Vagina (tissue), 2 donors: ENCODE measurements around the gene UTY. TPM values are rescaled to one million over a fixed set of nuclear protein-coding genes. Genes with fewer than 3 reads are reported as not detected.

Experiments used
- DNase-seq, 2 donors: peaks; one replicate each; pipeline ENCODE4 v3.0.0-alpha.2; 2017; ENCODE audit errors: extremely low spot score in 2 of 2
- H3K27ac ChIP-seq: fragments of 200-600 bp; sonication (generic); one replicate; pipeline ENCODE4 v1.5.1; 2019
- H3K27me3 ChIP-seq: fragments of 200-600 bp; sonication (generic); one replicate; pipeline ENCODE4 v1.5.1; 2019
- H3K36me3 ChIP-seq, 2 donors: fragments of 200-600 bp; sonication (generic); one replicate each; pipeline ENCODE4 v1.5.1; 2017 to 2019
- H3K4me1 ChIP-seq: fragments of 200-600 bp; sonication (generic); one replicate; pipeline ENCODE4 v1.5.1; 2019
- H3K4me3 ChIP-seq, 2 donors: fragments of 200-600 bp; sonication (generic); 1 replicate in 1 of 2; 2 replicates in 1 of 2; pipeline ENCODE4 v1.5.1; 2016 to 2019
- H3K9me3 ChIP-seq: fragments of 200-600 bp; sonication (generic); one replicate; pipeline ENCODE4 v1.5.1; 2019
- CTCF ChIP-seq, 3 experiments: fragments of 450-650 bp in 2 of 3; fragments of 200-600 bp in 1 of 3; sonication (generic) in 1 of 3; IDR thresholded peaks; one replicate each; pipeline ENCODE4 v1.5.1; 2017 to 2019; ENCODE audit warnings: antibody characterized with exemption in 3 of 3, mild to moderate bottlenecking in 2 of 3, moderate library complexity in 2 of 3
- POLR2A ChIP-seq, 2 donors: fragments of 450-650 bp; IDR thresholded peaks; one replicate each; pipeline ENCODE4 v1.6.1; 2017; ENCODE audit warnings: antibody characterized with exemption in 2 of 2, mild to moderate bottlenecking in 2 of 2, moderate library complexity in 2 of 2
- POLR2AphosphoS5 ChIP-seq, 2 donors: sonication (generic); formaldehyde crosslinking; IDR thresholded peaks; one replicate each; pipeline ENCODE4 v1.9.0; 2017; ENCODE audit warnings: antibody characterized with exemption in 2 of 2, mild to moderate bottlenecking in 2 of 2, low read depth in 1 of 2; ENCODE audit not compliant: insufficient read depth in 1 of 2
- intact Hi-C: fragments of 100-400 bp; cut with DNase I; formaldehyde crosslinking; loops from one replicate; pipeline ENCODE4 v1.15.1; 2023
- total RNA-seq: library from RNA; depleted of rRNA; stranded (reverse); fragments of >200 nt; gene quantifications from one replicate; pipeline ENCODE4 v1.2.3, GENCODE V29; 2016

The UTY gene
- total RNA-seq, 1 donor from 2014 or later, result not detected

DNA sequence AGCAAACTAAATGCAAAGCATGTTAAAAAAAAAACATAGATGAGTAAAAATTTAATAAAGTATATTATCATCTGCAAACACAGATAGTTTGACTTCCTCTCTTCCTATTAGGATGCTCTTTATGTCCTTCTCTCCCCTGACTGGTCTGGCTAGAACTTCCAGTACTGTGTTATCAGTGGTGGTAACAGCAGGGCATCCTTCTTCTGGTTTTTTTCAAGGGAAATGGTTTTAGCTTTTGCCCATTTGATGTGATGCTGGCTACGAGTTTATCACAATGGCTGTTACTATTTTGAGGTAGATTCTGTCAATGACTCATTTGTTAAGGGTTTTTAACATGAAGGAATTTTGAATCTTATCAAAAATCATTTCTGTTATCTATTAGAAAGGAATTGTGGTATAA is 34.3 kb downstream of the UTY start:
- Histone ChIP-seq H3K27me3 (no peaks in the 10 kb centered on the region), H3K27ac (no peak overlapping the region), H3K4me3 (no peak overlapping the region), H3K4me1 (no peaks in the 10 kb centered on the region), H3K9me3 (no peaks in the 10 kb centered on the region), H3K36me3 (no peaks in the 10 kb centered on the region)
- intact Hi-C loops, result no loop called here
- DNase-seq, result no peak
- TF ChIP-seq POLR2AphosphoS5 (IDR thresholded peaks at IDR 0.05; ENCODE audit: insufficient read depth in 1 of 2, low read depth in 1 of 2) (no peak), POLR2A (IDR thresholded peaks at IDR 0.05) (no peak), CTCF (IDR thresholded peaks at IDR 0.05) (no peak)

DNA sequence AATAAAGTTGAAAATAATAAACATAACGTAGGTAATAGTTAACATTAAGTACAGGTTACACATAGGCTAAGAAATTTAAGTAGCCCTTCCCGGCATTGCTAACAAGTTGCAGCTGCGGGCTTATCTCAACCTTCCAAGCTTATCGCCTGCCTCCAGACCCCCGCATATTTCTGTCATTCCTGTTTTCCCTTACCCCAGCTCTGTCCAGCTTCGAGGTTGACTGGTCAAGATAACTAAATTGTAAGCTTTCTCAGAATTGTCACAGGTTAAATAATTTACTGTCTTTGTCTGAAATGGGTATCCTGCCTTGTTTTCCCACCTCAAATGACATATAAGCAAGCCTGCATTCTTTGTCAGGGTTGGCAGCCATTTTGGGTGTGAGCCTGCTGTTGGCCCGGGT is 36.7 kb downstream of the UTY start:
- no peaks in the 10 kb centered on the region for H3K27me3 ChIP-seq
- no peak overlapping the region for H3K4me3 ChIP-seq
- no peaks in the 10 kb centered on the region for H3K9me3 ChIP-seq
- no peak for DNase-seq
- H3K36me3 ChIP-seq, result no peaks in the 10 kb centered on the region
- H3K27ac ChIP-seq, result no peak overlapping the region
- intact Hi-C loops, result no loop called here
- TF ChIP-seq POLR2A (IDR thresholded peaks at IDR 0.05) (no peak), CTCF (IDR thresholded peaks at IDR 0.05) (no peak), POLR2AphosphoS5 (IDR thresholded peaks at IDR 0.05; ENCODE audit: insufficient read depth in 1 of 2, low read depth in 1 of 2) (no peak)
- H3K4me1 ChIP-seq, result no peaks in the 10 kb centered on the region

GRCh38 chrY:13440811-13441210 is 39.0 kb downstream of the UTY start:
- Histone ChIP-seq H3K27ac (no peak overlapping the region), H3K27me3 (no peaks in the 10 kb centered on the region), H3K36me3 (no peaks in the 10 kb centered on the region), H3K4me3 (no peak overlapping the region), H3K4me1 (no peaks in the 10 kb centered on the region), H3K9me3 (no peaks in the 10 kb centered on the region)
- no peak for DNase-seq
- intact Hi-C loops, result no loop called here
- TF ChIP-seq POLR2A (IDR thresholded peaks at IDR 0.05), result no peak
- TF ChIP-seq CTCF (IDR thresholded peaks at IDR 0.05), result no peak
- TF ChIP-seq POLR2AphosphoS5 (IDR thresholded peaks at IDR 0.05; ENCODE audit: insufficient read depth in 1 of 2, low read depth in 1 of 2), result no peak

GRCh38 chrY:13435968-13436937 is 43.6 kb downstream of the UTY start:
- no peak overlapping the region for H3K4me3 ChIP-seq
- intact Hi-C loops, result no loop called here

More at GRCh38 chrY:13435968-13436937, 43.6 kb downstream of the UTY start:
- TF ChIP-seq POLR2A (IDR thresholded peaks at IDR 0.05) (no peak), POLR2AphosphoS5 (IDR thresholded peaks at IDR 0.05; ENCODE audit: insufficient read depth in 1 of 2, low read depth in 1 of 2) (no peak), CTCF (IDR thresholded peaks at IDR 0.05) (no peak)
- Histone ChIP-seq H3K9me3 (no peaks in the 10 kb centered on the region), H3K27ac (no peak overlapping the region), H3K27me3 (no peaks in the 10 kb centered on the region), H3K36me3 (no peaks in the 10 kb centered on the region), H3K4me1 (no peaks in the 10 kb centered on the region)
- DNase-seq, result no peak
